Vagina (tissue), 2 donors: ENCODE data around the gene HELZ. TPM values are rescaled to one million over a fixed set of nuclear protein-coding genes. Genes with fewer than 3 reads are reported as not detected.
"Not testable (repeated sequence)": the region's sequence is repeated elsewhere in the genome, so short reads cannot be mapped to it uniquely, and the experiment has no call there.

Source experiments
- DNase-seq, 2 donors: peaks; one replicate each; pipeline ENCODE4 v3.0.0-alpha.2; 2017; ENCODE audit errors: extremely low spot score in 2 of 2
- H3K27ac ChIP-seq: fragments of 200-600 bp; sonication (generic); one replicate; pipeline ENCODE4 v1.5.1; 2019
- H3K27me3 ChIP-seq: fragments of 200-600 bp; sonication (generic); one replicate; pipeline ENCODE4 v1.5.1; 2019
- H3K36me3 ChIP-seq, 2 donors: fragments of 200-600 bp; sonication (generic); one replicate each; pipeline ENCODE4 v1.5.1; 2017 to 2019
- H3K4me1 ChIP-seq: fragments of 200-600 bp; sonication (generic); one replicate; pipeline ENCODE4 v1.5.1; 2019
- H3K4me3 ChIP-seq, 2 donors: fragments of 200-600 bp; sonication (generic); 1 replicate in 1 of 2; 2 replicates in 1 of 2; pipeline ENCODE4 v1.5.1; 2016 to 2019
- H3K9me3 ChIP-seq: fragments of 200-600 bp; sonication (generic); one replicate; pipeline ENCODE4 v1.5.1; 2019
- POLR2A ChIP-seq, 2 donors: fragments of 450-650 bp; IDR thresholded peaks; one replicate each; pipeline ENCODE4 v1.6.1; 2017; ENCODE audit warnings: antibody characterized with exemption in 2 of 2, mild to moderate bottlenecking in 2 of 2, moderate library complexity in 2 of 2
- POLR2AphosphoS5 ChIP-seq, 2 donors: sonication (generic); formaldehyde crosslinking; IDR thresholded peaks; one replicate each; pipeline ENCODE4 v1.9.0; 2017; ENCODE audit warnings: antibody characterized with exemption in 2 of 2, mild to moderate bottlenecking in 2 of 2, low read depth in 1 of 2; ENCODE audit not compliant: insufficient read depth in 1 of 2
- intact Hi-C: fragments of 100-400 bp; cut with DNase I; formaldehyde crosslinking; loops from one replicate; pipeline ENCODE4 v1.15.1; 2023
- total RNA-seq: library from RNA; depleted of rRNA; stranded (reverse); fragments of >200 nt; gene quantifications from one replicate; pipeline ENCODE4 v1.2.3, GENCODE V29; 2016
- TF ChIP-seq, protein P1 (sequence below), 3 experiments: fragments of 450-650 bp in 2 of 3; fragments of 200-600 bp in 1 of 3; sonication (generic) in 1 of 3; IDR thresholded peaks; one replicate each; pipeline ENCODE4 v1.5.1; 2017 to 2019; ENCODE audit warnings: antibody characterized with exemption in 3 of 3, mild to moderate bottlenecking in 2 of 3, moderate library complexity in 2 of 3

HELZ gene
- total RNA-seq, 1 donor from 2014 or later: 31.4 TPM

GRCh38 chr17:67130768-67131167 is 114.2 kb downstream of the HELZ start:
- no peak overlapping the region for H3K27ac ChIP-seq
- DNase-seq: no peak
- H3K9me3 ChIP-seq: no peaks in the 10 kb centered on the region
- H3K4me3 ChIP-seq: no peak overlapping the region
- TF ChIP-seq POLR2AphosphoS5 (IDR thresholded peaks at IDR 0.05; ENCODE audit: insufficient read depth in 1 of 2, low read depth in 1 of 2) (no peak), POLR2A (IDR thresholded peaks at IDR 0.05) (no peak)
- TF ChIP-seq, protein P1, sequence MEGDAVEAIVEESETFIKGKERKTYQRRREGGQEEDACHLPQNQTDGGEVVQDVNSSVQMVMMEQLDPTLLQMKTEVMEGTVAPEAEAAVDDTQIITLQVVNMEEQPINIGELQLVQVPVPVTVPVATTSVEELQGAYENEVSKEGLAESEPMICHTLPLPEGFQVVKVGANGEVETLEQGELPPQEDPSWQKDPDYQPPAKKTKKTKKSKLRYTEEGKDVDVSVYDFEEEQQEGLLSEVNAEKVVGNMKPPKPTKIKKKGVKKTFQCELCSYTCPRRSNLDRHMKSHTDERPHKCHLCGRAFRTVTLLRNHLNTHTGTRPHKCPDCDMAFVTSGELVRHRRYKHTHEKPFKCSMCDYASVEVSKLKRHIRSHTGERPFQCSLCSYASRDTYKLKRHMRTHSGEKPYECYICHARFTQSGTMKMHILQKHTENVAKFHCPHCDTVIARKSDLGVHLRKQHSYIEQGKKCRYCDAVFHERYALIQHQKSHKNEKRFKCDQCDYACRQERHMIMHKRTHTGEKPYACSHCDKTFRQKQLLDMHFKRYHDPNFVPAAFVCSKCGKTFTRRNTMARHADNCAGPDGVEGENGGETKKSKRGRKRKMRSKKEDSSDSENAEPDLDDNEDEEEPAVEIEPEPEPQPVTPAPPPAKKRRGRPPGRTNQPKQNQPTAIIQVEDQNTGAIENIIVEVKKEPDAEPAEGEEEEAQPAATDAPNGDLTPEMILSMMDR (IDR thresholded peaks at IDR 0.05): no peak
- no peaks in the 10 kb centered on the region for H3K4me1 ChIP-seq
- peaks cover 0 to 14% of the 10 kb centered on the region in 2 donors for H3K36me3 ChIP-seq
- intact Hi-C loops: no loop called here
- H3K27me3 ChIP-seq: no peaks in the 10 kb centered on the region

GRCh38 chr17:67129283-67129682 is 115.7 kb downstream of the HELZ start:
- H3K4me3 ChIP-seq: no peak overlapping the region
- H3K27ac ChIP-seq: no peak overlapping the region
- no peak for TF ChIP-seq POLR2AphosphoS5 (IDR thresholded peaks at IDR 0.05; ENCODE audit: insufficient read depth in 1 of 2, low read depth in 1 of 2)
- no peak for TF ChIP-seq POLR2A (IDR thresholded peaks at IDR 0.05)
- TF ChIP-seq, protein P1 (IDR thresholded peaks at IDR 0.05): no peak
- H3K4me1 ChIP-seq: no peaks in the 10 kb centered on the region
- intact Hi-C loops: no loop called here
- DNase-seq: no peak
- H3K36me3 ChIP-seq: peaks cover 0 to 6% of the 10 kb centered on the region in 2 donors
- no peaks in the 10 kb centered on the region for H3K9me3 ChIP-seq
- H3K27me3 ChIP-seq: no peaks in the 10 kb centered on the region

DNA sequence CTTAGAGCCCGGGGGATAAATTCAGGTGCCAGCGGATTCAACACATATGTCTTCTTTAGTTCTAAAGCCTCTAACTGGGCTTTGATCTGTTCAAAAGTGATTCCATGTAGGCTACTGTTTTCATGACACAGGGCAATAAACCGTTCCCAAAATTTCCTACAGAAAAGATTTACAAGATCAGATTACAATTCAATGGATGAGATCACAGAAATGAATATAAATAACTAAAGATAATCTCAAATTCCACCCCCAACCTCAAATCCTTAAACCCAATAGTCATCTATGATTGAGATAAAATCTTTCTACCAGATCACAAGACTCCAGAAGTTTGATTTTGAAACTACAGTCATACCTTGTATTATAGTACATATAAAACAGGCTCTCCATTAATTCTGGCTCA is 116.3 kb downstream of the HELZ start:
- TF ChIP-seq, protein P1 (IDR thresholded peaks at IDR 0.05): no peak
- TF ChIP-seq POLR2A (IDR thresholded peaks at IDR 0.05) (no peak), POLR2AphosphoS5 (IDR thresholded peaks at IDR 0.05; ENCODE audit: insufficient read depth in 1 of 2, low read depth in 1 of 2) (no peak)
- no peak for DNase-seq
- peaks cover 0 to 2% of the 10 kb centered on the region in 2 donors for H3K36me3 ChIP-seq
- H3K4me3 ChIP-seq: no peak overlapping the region
- H3K27ac ChIP-seq: no peak overlapping the region
- no peaks in the 10 kb centered on the region for H3K4me1 ChIP-seq
- intact Hi-C loops: no loop called here
- H3K27me3 ChIP-seq: no peaks in the 10 kb centered on the region
- no peaks in the 10 kb centered on the region for H3K9me3 ChIP-seq

DNA sequence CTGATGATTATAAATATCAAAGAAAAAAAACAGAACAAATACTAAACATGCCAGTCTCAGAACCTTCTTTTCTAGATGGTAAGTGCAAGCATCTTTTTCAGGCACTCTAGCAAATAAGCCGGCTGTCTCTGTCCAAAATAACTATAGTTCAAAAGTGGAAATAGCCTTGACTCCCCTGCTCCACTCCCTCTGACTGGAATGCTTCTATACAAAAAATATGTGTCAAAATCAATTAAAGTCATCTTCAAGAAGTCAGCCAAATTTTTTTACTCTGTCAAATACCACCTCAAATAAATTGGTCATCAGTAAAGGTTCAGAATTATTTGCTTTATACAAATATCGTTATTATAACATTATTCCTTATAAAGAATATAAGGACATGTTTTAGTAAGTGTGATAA is 117.1 kb downstream of the HELZ start:
- intact Hi-C loops: no loop called here

DNA sequence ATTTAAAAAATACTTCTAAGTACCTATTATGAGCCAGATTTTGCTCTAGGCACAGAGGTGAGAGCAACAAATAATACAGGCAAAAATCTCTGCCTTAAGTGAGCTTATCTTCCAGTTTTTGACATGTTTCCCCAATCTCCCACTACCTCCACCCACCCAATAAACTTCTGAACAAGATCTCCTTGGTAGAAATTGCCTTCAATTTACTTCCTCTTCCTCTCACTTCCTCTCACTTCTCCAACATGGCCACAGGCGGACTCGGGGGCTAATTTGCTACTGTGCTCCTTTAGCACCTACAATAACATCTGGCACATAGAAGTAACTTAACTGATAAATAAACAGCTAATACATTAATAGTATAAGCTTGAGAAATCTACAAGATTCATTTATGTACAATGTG is 118.0 kb downstream of the HELZ start:
- no peak for DNase-seq
- no peaks in the 10 kb centered on the region for H3K36me3 ChIP-seq
- intact Hi-C loops: no loop called here
- no peak overlapping the region for H3K27ac ChIP-seq
- no peaks in the 10 kb centered on the region for H3K27me3 ChIP-seq
- TF ChIP-seq POLR2AphosphoS5 (IDR thresholded peaks at IDR 0.05; ENCODE audit: insufficient read depth in 1 of 2, low read depth in 1 of 2) (no peak), POLR2A (IDR thresholded peaks at IDR 0.05) (no peak)
- TF ChIP-seq, protein P1 (IDR thresholded peaks at IDR 0.05): no peak
- H3K4me1 ChIP-seq: no peaks in the 10 kb centered on the region
- H3K9me3 ChIP-seq: no peaks in the 10 kb centered on the region
- no peak overlapping the region for H3K4me3 ChIP-seq

More for the DNA sequence above, 117.1 kb downstream of the HELZ start:
- TF ChIP-seq POLR2A (IDR thresholded peaks at IDR 0.05): no peak
- TF ChIP-seq POLR2AphosphoS5 (IDR thresholded peaks at IDR 0.05; ENCODE audit: insufficient read depth in 1 of 2, low read depth in 1 of 2): no peak
- TF ChIP-seq, protein P1 (IDR thresholded peaks at IDR 0.05): no peak
- H3K36me3 ChIP-seq: no peaks in the 10 kb centered on the region
- no peaks in the 10 kb centered on the region for H3K4me1 ChIP-seq
- no peak overlapping the region for H3K4me3 ChIP-seq
- no peaks in the 10 kb centered on the region for H3K27me3 ChIP-seq
- no peak for DNase-seq
- H3K9me3 ChIP-seq: no peaks in the 10 kb centered on the region
- H3K27ac ChIP-seq: no peak overlapping the region

DNA sequence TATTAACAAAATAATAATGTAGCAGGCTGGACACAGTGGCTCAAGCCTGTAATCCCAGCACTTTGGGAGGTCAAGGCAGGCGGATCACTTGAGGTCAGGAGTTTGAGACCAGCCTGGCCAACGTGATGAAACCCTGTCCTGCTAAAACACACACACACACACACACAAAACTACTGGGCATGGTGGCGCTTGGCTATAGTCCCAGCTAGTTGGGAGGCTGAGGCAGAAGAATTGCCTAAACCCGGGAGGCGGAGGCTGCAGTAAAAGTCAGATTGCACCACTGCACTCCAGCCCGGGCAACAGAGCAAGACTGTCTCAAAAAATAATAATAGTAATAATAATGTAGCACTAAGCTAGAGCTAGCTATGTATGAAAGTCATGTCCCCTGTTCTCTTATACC is 118.5 kb downstream of the HELZ start:
- not testable (repeated sequence) for H3K27ac ChIP-seq, H3K36me3 ChIP-seq

More for the DNA sequence above, 118.5 kb downstream of the HELZ start:
- DNase-seq, H3K4me3 ChIP-seq, intact Hi-C loops, H3K27me3 ChIP-seq, H3K9me3 ChIP-seq, H3K4me1 ChIP-seq: not testable (repeated sequence)
